RWPE1 (cell line): ENCODE measurements around the gene PPP2R3A.
A peak's percentile ranks its signal among the peaks of the same experiment; 100 is the strongest.
"Not testable (repeated sequence)": the region's sequence is repeated elsewhere in the genome, so short reads cannot be mapped to it uniquely, and the experiment has no call there.

Experiments used
- CTCF ChIA-PET: fragments of 350-600 bp; sonication (Branson Sonifier 250); formaldehyde crosslinking; extraction: SDS; loops from one replicate; lab custom pipeline; 2021; lab: Yijun Ruan, JAX
- POLR2A ChIA-PET: fragments of 400-600 bp; formaldehyde crosslinking; extraction: SDS; loops from one replicate; lab custom pipeline; 2020; ENCODE audit warnings: antibody characterized with exemption; ENCODE audit not compliant: low non-redundant PET; lab: Yijun Ruan, JAX
- DNase-seq: peaks from one replicate; pipeline ENCODE4 v3.0.0; 2012; ENCODE audit warnings: low spot score
- H3K27ac ChIP-seq: fragments of 450-650 bp; 2 replicates; pipeline ENCODE4 v1.5.1; 2017
- CTCF ChIP-seq: fragments of 450-650 bp; conservative IDR thresholded peaks from 2 replicates; pipeline ENCODE4 v1.5.1; 2017; ENCODE audit warnings: low read depth, mild to moderate bottlenecking

PPP2R3A gene

GRCh38 chr3:136070953-136071949, 105.7 kb downstream of the PPP2R3A start:
- TF ChIP-seq CTCF = peak; percentile 25; the same call in 1 of the 2 replicates
- POLR2A ChIA-PET = no interaction called here
- DNase-seq = no peak
- CTCF ChIA-PET = interaction anchor here (0.7 to 0.9 kb wide), 2 partner anchors 272 to 681 kb away, joined by 3 read pairs; partner anchors contain the start of gene STAG1
- peak overlapping the region; percentile 48 for H3K27ac ChIP-seq

GRCh38 chr3:136074546-136075170, 109.1 kb downstream of the PPP2R3A start:
- POLR2A ChIA-PET = interaction anchor here (0.7 kb wide), 1 partner anchor 678 kb away, joined by 5 read pairs; the partner anchor contains the start of gene STAG1
- CTCF ChIA-PET = interaction anchor here (0.6 to 1.4 kb wide), 14 partner anchors 10 to 1014 kb away, joined by 3 to 5 read pairs (median 3); partner anchors contain the start of genes PCCB and STAG1
- TF ChIP-seq CTCF = no peak
- no peak for DNase-seq
- no peak overlapping the region for H3K27ac ChIP-seq

GRCh38 chr3:136075218-136075808, 109.8 kb downstream of the PPP2R3A start:
- DNase-seq = peak; percentile 41
- TF ChIP-seq CTCF = peak; percentile 89
- CTCF ChIA-PET = interaction anchor here (0.6 to 1.4 kb wide), 13 partner anchors 10 to 706 kb away, joined by 3 to 5 read pairs (median 3); partner anchors contain the start of genes PCCB and STAG1
- POLR2A ChIA-PET = interaction anchor here (0.7 kb wide), 1 partner anchor 677 kb away, joined by 5 read pairs; the partner anchor contains the start of gene STAG1
- no peak overlapping the region for H3K27ac ChIP-seq

GRCh38 chr3:136075811-136076210, 110.3 kb downstream of the PPP2R3A start:
- TF ChIP-seq CTCF = no peak
- no peak overlapping the region for H3K27ac ChIP-seq
- CTCF ChIA-PET = interaction anchor here (0.6 to 1.1 kb wide), 3 partner anchors 11 to 316 kb away, joined by 3 to 4 read pairs (median 3); no protein-coding TSS in a partner anchor
- DNase-seq = no peak
- POLR2A ChIA-PET = no interaction called here

GRCh38 chr3:136078421-136079364, 113.2 kb downstream of the PPP2R3A start:
- ChIA-PET CTCF (interaction anchor here (0.6 to 1.0 kb wide), 7 partner anchors 9 to 1498 kb away, joined by 3 to 6 read pairs (median 3); no protein-coding TSS in a partner anchor), POLR2A (no interaction called here)
- DNase-seq = peak; percentile 30
- H3K27ac ChIP-seq = no peak overlapping the region
- TF ChIP-seq CTCF = peak; percentile 77

- POLR2A ChIA-PET, H3K27ac ChIP-seq, CTCF ChIA-PET, DNase-seq: not testable (repeated sequence)
Observed at GRCh38 chr3:136083641-136084382, 118.3 kb downstream of the PPP2R3A start.

- CTCF ChIA-PET = interaction anchor here (0.6 kb wide), 1 partner anchor 267 kb away, joined by 6 read pairs; no protein-coding TSS in a partner anchor
- POLR2A ChIA-PET, DNase-seq, H3K27ac ChIP-seq: not testable (repeated sequence)
Observed at GRCh38 chr3:136085067-136085466, 119.5 kb downstream of the PPP2R3A start.
